Activated naive CD4-positive, alpha-beta T cell treated with anti-CD3 and anti-CD28 coated beads, Interleukin-2, amount 10 ng/mL, durations not matched to agents 7 days and 5 days (primary cell): ENCODE measurements around the gene DUOXA2.

ENCODE experiments used
- CTCF ChIA-PET: fragments of 350-600 bp; sonication (Branson Sonifier 250); formaldehyde crosslinking; loops from one replicate; lab custom pipeline; 2021; ENCODE audit warnings: antibody characterized with exemption; lab: Charles Lee
- DNase-seq: peaks from one replicate; pipeline ENCODE4 v3.0.0-alpha.2; 2020
- H3K27ac Mint-ChIP-seq: one replicate; pipeline ENCODE4 v1.8.0; 2021; ENCODE audit warnings: mild to moderate bottlenecking, moderate library complexity, mixed read lengths
- H3K27me3 Mint-ChIP-seq: one replicate; pipeline ENCODE4 v1.8.0; 2021; ENCODE audit warnings: mild to moderate bottlenecking, mixed read lengths
- H3K36me3 Mint-ChIP-seq: one replicate; pipeline ENCODE4 v1.8.0; 2021; ENCODE audit warnings: mixed read lengths
- H3K4me1 Mint-ChIP-seq: one replicate; pipeline ENCODE4 v1.8.0; 2021; ENCODE audit warnings: mixed read lengths
- H3K4me3 Mint-ChIP-seq: one replicate; pipeline ENCODE4 v1.8.0; 2021; ENCODE audit warnings: mild to moderate bottlenecking, moderate library complexity, mixed read lengths
- H3K9me3 Mint-ChIP-seq: one replicate; pipeline ENCODE4 v1.8.0; 2021; ENCODE audit warnings: mixed read lengths

Gene DUOXA2

GRCh38 chr15:45140557-45141250, 26.6 kb downstream of the DUOXA2 start:
- peaks cover 4% of the 10 kb centered on the region for H3K4me1 Mint-ChIP-seq
- CTCF ChIA-PET, result interaction anchor here (0.8 kb wide), 1 partner anchor 16 kb away, joined by 3 read pairs; no protein-coding TSS in a partner anchor

GRCh38 chr15:45141386-45141785, 27.3 kb downstream of the DUOXA2 start:
- Mint-ChIP-seq H3K36me3 (no peaks in the 10 kb centered on the region), H3K4me1 (peaks cover under 1% of the 10 kb centered on the region), H3K27me3 (peaks cover 29% of the 10 kb centered on the region), H3K9me3 (no peaks in the 10 kb centered on the region), H3K4me3 (no peak overlapping the region), H3K27ac (no peak overlapping the region)
- CTCF ChIA-PET, result interaction anchor here (0.7 kb wide), 1 partner anchor 23 kb away, joined by 3 read pairs; no protein-coding TSS in a partner anchor
- no peak for DNase-seq

More at GRCh38 chr15:45140557-45141250, 26.6 kb downstream of the DUOXA2 start:
- Mint-ChIP-seq H3K36me3 (no peaks in the 10 kb centered on the region), H3K27ac (no peak overlapping the region), H3K9me3 (no peaks in the 10 kb centered on the region), H3K4me3 (no peak overlapping the region), H3K27me3 (peaks cover 35% of the 10 kb centered on the region)
- no peak for DNase-seq

GRCh38 chr15:45143056-45143455, 28.9 kb downstream of the DUOXA2 start:
- Mint-ChIP-seq H3K36me3 (no peaks in the 10 kb centered on the region), H3K27ac (no peak overlapping the region), H3K27me3 (peaks cover 19% of the 10 kb centered on the region), H3K9me3 (no peaks in the 10 kb centered on the region), H3K4me3 (no peak overlapping the region), H3K4me1 (no peaks in the 10 kb centered on the region)
- CTCF ChIA-PET, result no interaction called here
- no peak for DNase-seq

GRCh38 chr15:45143946-45144345, 29.8 kb downstream of the DUOXA2 start:
- no peaks in the 10 kb centered on the region for H3K36me3 Mint-ChIP-seq
- no peak for DNase-seq
- no peaks in the 10 kb centered on the region for H3K9me3 Mint-ChIP-seq
- H3K27me3 Mint-ChIP-seq, result peaks cover 16% of the 10 kb centered on the region
- no peaks in the 10 kb centered on the region for H3K4me1 Mint-ChIP-seq
- CTCF ChIA-PET, result interaction anchor here (0.5 kb wide), 1 partner anchor 25 kb away, joined by 3 read pairs; no protein-coding TSS in a partner anchor
- no peak overlapping the region for H3K4me3 Mint-ChIP-seq
- no peak overlapping the region for H3K27ac Mint-ChIP-seq

- Mint-ChIP-seq H3K27me3 (peaks cover 16% of the 10 kb centered on the region), H3K27ac (no peak overlapping the region), H3K36me3 (no peaks in the 10 kb centered on the region), H3K9me3 (no peaks in the 10 kb centered on the region), H3K4me1 (no peaks in the 10 kb centered on the region), H3K4me3 (no peak overlapping the region)
- DNase-seq, result no peak
- CTCF ChIA-PET, result interaction anchor here (0.8 to 1.0 kb wide), 2 partner anchors 18 to 116 kb away, joined by 3 to 4 read pairs; no protein-coding TSS in a partner anchor
Measured at GRCh38 chr15:45144775-45145174, 30.6 kb downstream of the DUOXA2 start.

GRCh38 chr15:45146405-45146804, 32.3 kb downstream of the DUOXA2 start:
- Mint-ChIP-seq H3K27ac (no peak overlapping the region), H3K36me3 (no peaks in the 10 kb centered on the region), H3K9me3 (no peaks in the 10 kb centered on the region), H3K27me3 (peaks cover 10% of the 10 kb centered on the region), H3K4me3 (no peak overlapping the region), H3K4me1 (no peaks in the 10 kb centered on the region)
- no peak for DNase-seq
- CTCF ChIA-PET, result interaction anchor here (1.3 kb wide), 1 partner anchor 28 kb away, joined by 4 read pairs; no protein-coding TSS in a partner anchor

GRCh38 chr15:45147606-45148005, 33.5 kb downstream of the DUOXA2 start:
- H3K9me3 Mint-ChIP-seq, result no peaks in the 10 kb centered on the region
- no peak overlapping the region for H3K4me3 Mint-ChIP-seq
- H3K4me1 Mint-ChIP-seq, result no peaks in the 10 kb centered on the region
- H3K27ac Mint-ChIP-seq, result no peak overlapping the region
- no peak for DNase-seq
- H3K36me3 Mint-ChIP-seq, result peaks cover 3% of the 10 kb centered on the region
- H3K27me3 Mint-ChIP-seq, result peaks cover 9% of the 10 kb centered on the region
- CTCF ChIA-PET, result no interaction called here

GRCh38 chr15:45148076-45149059, 34.2 kb downstream of the DUOXA2 start:
- Mint-ChIP-seq H3K27ac (no peak overlapping the region), H3K36me3 (peaks cover 3% of the 10 kb centered on the region), H3K4me3 (no peak overlapping the region), H3K4me1 (no peaks in the 10 kb centered on the region), H3K27me3 (peaks cover 9% of the 10 kb centered on the region), H3K9me3 (no peaks in the 10 kb centered on the region)
- CTCF ChIA-PET, result interaction anchor here (1.2 kb wide), 1 partner anchor 30 kb away, joined by 4 read pairs; no protein-coding TSS in a partner anchor
- no peak for DNase-seq

- CTCF ChIA-PET, result interaction anchor here (1.2 kb wide), 1 partner anchor 31 kb away, joined by 4 read pairs; no protein-coding TSS in a partner anchor
- no peak for DNase-seq
- H3K36me3 Mint-ChIP-seq, result peaks cover 3% of the 10 kb centered on the region
- H3K4me1 Mint-ChIP-seq, result no peaks in the 10 kb centered on the region
- peaks cover 8% of the 10 kb centered on the region for H3K27me3 Mint-ChIP-seq
- H3K27ac Mint-ChIP-seq, result no peak overlapping the region
- no peaks in the 10 kb centered on the region for H3K9me3 Mint-ChIP-seq
- H3K4me3 Mint-ChIP-seq, result no peak overlapping the region
Measured at GRCh38 chr15:45149060-45149459, 34.9 kb downstream of the DUOXA2 start.

- peaks cover 3% of the 10 kb centered on the region for H3K36me3 Mint-ChIP-seq
- no peak overlapping the region for H3K4me3 Mint-ChIP-seq
- no peak for DNase-seq
- no peaks in the 10 kb centered on the region for H3K27me3 Mint-ChIP-seq
- H3K27ac Mint-ChIP-seq, result no peak overlapping the region
- no peaks in the 10 kb centered on the region for H3K9me3 Mint-ChIP-seq
- CTCF ChIA-PET, result interaction anchor here (1.2 kb wide), 1 partner anchor 32 kb away, joined by 3 read pairs; no protein-coding TSS in a partner anchor
- H3K4me1 Mint-ChIP-seq, result no peaks in the 10 kb centered on the region
Measured at GRCh38 chr15:45150481-45150880, 36.4 kb downstream of the DUOXA2 start.

- H3K4me3 Mint-ChIP-seq, result no peak overlapping the region
- H3K27ac Mint-ChIP-seq, result no peak overlapping the region
- CTCF ChIA-PET, result interaction anchor here (1.2 kb wide), 1 partner anchor 33 kb away, joined by 3 read pairs; no protein-coding TSS in a partner anchor
- H3K27me3 Mint-ChIP-seq, result no peaks in the 10 kb centered on the region
- DNase-seq, result no peak
- H3K4me1 Mint-ChIP-seq, result no peaks in the 10 kb centered on the region
- H3K36me3 Mint-ChIP-seq, result peaks cover 3% of the 10 kb centered on the region
- H3K9me3 Mint-ChIP-seq, result no peaks in the 10 kb centered on the region
Measured at GRCh38 chr15:45150997-45151396, 36.9 kb downstream of the DUOXA2 start.

GRCh38 chr15:45151998-45152828, 38.1 kb downstream of the DUOXA2 start:
- no peaks in the 10 kb centered on the region for H3K4me1 Mint-ChIP-seq
- no peaks in the 10 kb centered on the region for H3K9me3 Mint-ChIP-seq
- H3K27ac Mint-ChIP-seq, result no peak overlapping the region
- peaks cover 3% of the 10 kb centered on the region for H3K36me3 Mint-ChIP-seq
- DNase-seq, result no peak
- CTCF ChIA-PET, result no interaction called here
- no peaks in the 10 kb centered on the region for H3K27me3 Mint-ChIP-seq
- no peak overlapping the region for H3K4me3 Mint-ChIP-seq

- no peaks in the 10 kb centered on the region for H3K4me1 Mint-ChIP-seq
- H3K4me3 Mint-ChIP-seq, result no peak overlapping the region
- H3K36me3 Mint-ChIP-seq, result peaks cover 3% of the 10 kb centered on the region
- H3K27ac Mint-ChIP-seq, result no peak overlapping the region
- CTCF ChIA-PET, result no interaction called here
- H3K9me3 Mint-ChIP-seq, result no peaks in the 10 kb centered on the region
- no peak for DNase-seq
- H3K27me3 Mint-ChIP-seq, result no peaks in the 10 kb centered on the region
Measured at GRCh38 chr15:45155739-45156138, 41.6 kb downstream of the DUOXA2 start.
